HG02571 (cell line): Measurements from ENCODE around the gene ELFN1.

Experiments
- ATAC-seq: cut with Tn5 transposase; IDR thresholded peaks from one replicate; pipeline ENCODE4 v1.9.1; 2021; ENCODE audit warnings: mild to moderate bottlenecking, moderate library complexity; ENCODE audit not compliant: unreplicated experiment

Gene ELFN1

GRCh38 chr7:1775389-1775788, 105.3 kb downstream of the ELFN1 start:
- no peak for ATAC-seq

- no peak for ATAC-seq
Measured at GRCh38 chr7:1777122-1777521, 107.0 kb downstream of the ELFN1 start.

GRCh38 chr7:1779445-1779844, 109.4 kb downstream of the ELFN1 start:
- no peak for ATAC-seq

- ATAC-seq: no peak
Measured at GRCh38 chr7:1781369-1781768, 111.3 kb downstream of the ELFN1 start.

- no peak for ATAC-seq
Measured at GRCh38 chr7:1785839-1786238, 115.8 kb downstream of the ELFN1 start.

- ATAC-seq: no peak
Measured at GRCh38 chr7:1787241-1787640, 117.2 kb downstream of the ELFN1 start.

- ATAC-seq: no peak
Measured at GRCh38 chr7:1787681-1788235, 117.7 kb downstream of the ELFN1 start.

GRCh38 chr7:1794888-1795542, 124.9 kb downstream of the ELFN1 start:
- ATAC-seq: no peak
